ENCODE measurements around the gene MOSPD2. TPM values are rescaled to one million over a fixed set of nuclear protein-coding genes. Genes with fewer than 3 reads are reported as not detected.
A peak's percentile ranks its signal among the peaks of the same experiment; 100 is the strongest.

Gene MOSPD2
- polyA plus RNA-seq, 1 experiment, result 7.1 TPM

DNA sequence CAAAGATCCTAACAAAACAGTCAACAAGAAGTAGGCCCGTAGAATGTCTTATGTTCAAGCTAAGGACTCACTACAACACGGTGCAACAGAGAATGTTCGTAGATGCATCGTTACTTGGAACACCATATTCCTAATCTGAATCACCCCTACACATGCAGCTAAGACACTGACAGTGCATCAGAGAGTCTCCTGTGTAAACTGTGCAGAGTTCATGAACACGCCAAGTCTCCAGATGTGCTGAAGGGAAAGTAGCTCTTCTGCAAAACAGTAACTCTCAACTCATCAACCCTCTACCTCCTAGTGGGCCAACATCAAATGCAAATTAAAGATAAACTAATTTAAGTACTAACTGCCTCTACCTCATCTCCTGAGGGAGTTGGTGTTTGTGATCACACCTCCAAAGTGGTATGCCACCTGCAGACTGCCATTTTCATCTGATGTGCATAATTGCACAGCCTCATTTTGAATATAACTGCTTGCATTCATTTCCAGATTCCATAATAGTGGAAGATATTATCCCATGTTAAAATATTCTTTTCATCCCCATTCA lies 73.5 kb downstream of the MOSPD2 start:
- Histone ChIP-seq H3K36me3 (ENCODE audit: control insufficient read depth, insufficient read depth, low read length) (no peaks in the 10 kb centered on the region), H3K4me3 (ENCODE audit: low read depth, low read length) (no peak overlapping the region), H3K27me3 (ENCODE audit: control insufficient read depth, insufficient read depth, low read length) (no peaks in the 10 kb centered on the region)
- TF ChIP-seq, protein P1, sequence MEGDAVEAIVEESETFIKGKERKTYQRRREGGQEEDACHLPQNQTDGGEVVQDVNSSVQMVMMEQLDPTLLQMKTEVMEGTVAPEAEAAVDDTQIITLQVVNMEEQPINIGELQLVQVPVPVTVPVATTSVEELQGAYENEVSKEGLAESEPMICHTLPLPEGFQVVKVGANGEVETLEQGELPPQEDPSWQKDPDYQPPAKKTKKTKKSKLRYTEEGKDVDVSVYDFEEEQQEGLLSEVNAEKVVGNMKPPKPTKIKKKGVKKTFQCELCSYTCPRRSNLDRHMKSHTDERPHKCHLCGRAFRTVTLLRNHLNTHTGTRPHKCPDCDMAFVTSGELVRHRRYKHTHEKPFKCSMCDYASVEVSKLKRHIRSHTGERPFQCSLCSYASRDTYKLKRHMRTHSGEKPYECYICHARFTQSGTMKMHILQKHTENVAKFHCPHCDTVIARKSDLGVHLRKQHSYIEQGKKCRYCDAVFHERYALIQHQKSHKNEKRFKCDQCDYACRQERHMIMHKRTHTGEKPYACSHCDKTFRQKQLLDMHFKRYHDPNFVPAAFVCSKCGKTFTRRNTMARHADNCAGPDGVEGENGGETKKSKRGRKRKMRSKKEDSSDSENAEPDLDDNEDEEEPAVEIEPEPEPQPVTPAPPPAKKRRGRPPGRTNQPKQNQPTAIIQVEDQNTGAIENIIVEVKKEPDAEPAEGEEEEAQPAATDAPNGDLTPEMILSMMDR (IDR thresholded peaks at IDR 0.05; ENCODE audit: insufficient read depth, low read depth, low read length), result no peak
- CTCF ChIA-PET, result no interaction called here
- POLR2A ChIA-PET, result no interaction called here
- DNase-seq (ENCODE audit: low read depth), result no peak

DNA sequence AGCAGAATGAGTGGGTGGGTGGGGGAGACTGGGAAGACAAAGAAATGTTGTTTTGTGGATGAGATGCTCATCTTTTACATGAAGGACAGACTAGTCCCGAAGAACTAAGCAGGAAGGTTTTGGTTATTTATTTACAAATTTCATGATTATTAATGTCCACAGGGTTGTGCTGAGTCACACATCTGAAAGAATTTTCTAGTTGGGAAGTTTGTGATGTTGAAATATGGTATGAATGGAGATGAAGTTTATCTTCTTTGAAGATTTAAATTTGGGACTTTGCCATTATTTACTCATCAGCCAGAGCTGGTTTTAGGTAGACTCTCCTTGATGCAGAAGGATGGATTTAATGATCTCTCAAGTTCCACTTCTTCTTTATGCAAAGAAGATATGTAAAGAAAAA lies 75.5 kb downstream of the MOSPD2 start:
- ChIA-PET POLR2A (no interaction called here), CTCF (no interaction called here)
- TF ChIP-seq, protein P1 (IDR thresholded peaks at IDR 0.05; ENCODE audit: insufficient read depth, low read depth, low read length), result no peak
- no peak overlapping the region for H3K4me3 ChIP-seq (ENCODE audit: low read depth, low read length)
- no peak for DNase-seq (ENCODE audit: low read depth)
- no peaks in the 10 kb centered on the region for H3K36me3 ChIP-seq (ENCODE audit: control insufficient read depth, insufficient read depth, low read length)
- H3K27me3 ChIP-seq (ENCODE audit: control insufficient read depth, insufficient read depth, low read length), result no peaks in the 10 kb centered on the region

DNA sequence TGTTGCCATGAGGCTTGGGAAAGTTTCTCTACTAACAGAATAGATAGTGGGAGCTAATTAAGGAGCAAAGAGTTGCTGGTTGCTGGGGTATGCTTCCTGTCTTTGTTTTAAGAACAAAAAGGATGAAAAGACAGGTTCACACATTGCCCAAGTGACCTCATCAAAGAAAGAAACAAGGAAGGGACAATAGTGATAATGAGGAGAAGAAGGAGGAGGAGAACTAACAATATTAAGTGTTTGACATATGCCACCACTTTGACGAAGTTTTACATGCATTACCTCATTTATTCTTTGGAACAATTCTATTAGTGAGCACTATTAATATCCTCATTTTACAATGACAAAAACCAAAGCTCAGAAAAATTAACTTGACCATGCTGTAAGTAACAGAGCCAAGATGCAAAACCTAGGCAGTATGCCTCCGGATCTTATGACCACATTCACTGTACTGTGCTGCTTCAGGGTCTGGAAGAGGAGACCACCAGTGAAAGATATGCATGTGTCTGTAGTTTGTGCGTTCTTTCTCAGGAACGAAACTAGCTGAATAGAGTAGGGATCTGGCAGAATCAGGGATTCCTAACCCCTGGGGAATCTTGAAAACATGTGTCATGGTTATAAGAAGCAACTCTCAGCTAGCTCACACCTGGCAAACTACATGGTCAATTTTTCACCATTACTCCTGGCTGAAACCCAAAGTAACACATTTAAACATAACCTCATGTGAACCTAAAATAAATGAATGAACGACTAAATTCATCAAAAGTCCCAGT lies 83.8 kb downstream of the MOSPD2 start:
- TF ChIP-seq, protein P1 (IDR thresholded peaks at IDR 0.05; ENCODE audit: insufficient read depth, low read depth, low read length), result no peak
- ChIA-PET CTCF (no interaction called here), POLR2A (no interaction called here)
- no peaks in the 10 kb centered on the region for H3K36me3 ChIP-seq (ENCODE audit: control insufficient read depth, insufficient read depth, low read length)
- H3K4me3 ChIP-seq (ENCODE audit: low read depth, low read length), result no peak overlapping the region
- no peaks in the 10 kb centered on the region for H3K27me3 ChIP-seq (ENCODE audit: control insufficient read depth, insufficient read depth, low read length)
- DNase-seq (ENCODE audit: low read depth), result no peak

- Histone ChIP-seq H3K36me3 (ENCODE audit: control insufficient read depth, insufficient read depth, low read length) (no peaks in the 10 kb centered on the region), H3K27me3 (ENCODE audit: control insufficient read depth, insufficient read depth, low read length) (no peaks in the 10 kb centered on the region), H3K4me3 (ENCODE audit: low read depth, low read length) (no peak overlapping the region)
- TF ChIP-seq, protein P1 (IDR thresholded peaks at IDR 0.05; ENCODE audit: insufficient read depth, low read depth, low read length), result no peak
- ChIA-PET POLR2A (no interaction called here), CTCF (interaction anchor here (1.6 kb wide), 1 partner anchor 179 kb away, joined by 4 read pairs; no protein-coding TSS in a partner anchor)
- DNase-seq (ENCODE audit: low read depth), result peak; percentile 56
Measured at GRCh38 chrX:14963447-14964236, 90.4 kb downstream of the MOSPD2 start.

- Histone ChIP-seq H3K27me3 (ENCODE audit: control insufficient read depth, insufficient read depth, low read length) (no peaks in the 10 kb centered on the region), H3K36me3 (ENCODE audit: control insufficient read depth, insufficient read depth, low read length) (no peaks in the 10 kb centered on the region), H3K4me3 (ENCODE audit: low read depth, low read length) (no peak overlapping the region)
- DNase-seq (ENCODE audit: low read depth), result no peak
- ChIA-PET POLR2A (no interaction called here), CTCF (interaction anchor here (1.6 kb wide), 1 partner anchor 178 kb away, joined by 4 read pairs; no protein-coding TSS in a partner anchor)
- TF ChIP-seq, protein P1 (IDR thresholded peaks at IDR 0.05; ENCODE audit: insufficient read depth, low read depth, low read length), result 0 out of 2 replicates have a peak, but pooled peaks have one; percentile 22
Measured at GRCh38 chrX:14964500-14964899, 91.3 kb downstream of the MOSPD2 start.
